Fibroblast of mammary gland (primary cell): ENCODE data around the gene MOB1A.
A peak's percentile ranks its signal among the peaks of the same experiment; 100 is the strongest.

Experiments used
- DNase-seq: peaks from one replicate; pipeline ENCODE4 v3.0.0-alpha.2; 2010; ENCODE audit warnings: low read depth
- H3K4me3 ChIP-seq: 2 replicates; pipeline ENCODE4 v1.5.1; 2011; ENCODE audit warnings: low read depth, mild to moderate bottlenecking, low read length, moderate library complexity; ENCODE audit not compliant: control insufficient read depth
- CTCF ChIP-seq: conservative IDR thresholded peaks from 2 replicates; pipeline ENCODE4 v1.5.1; 2011; ENCODE audit warnings: low read depth, low read length, inconsistent platforms; ENCODE audit not compliant: control insufficient read depth, insufficient read depth

Gene MOB1A

GRCh38 chr2:74149570-74150319 is 28.9 kb downstream of the MOB1A start:
- no peak for TF ChIP-seq CTCF
- H3K4me3 ChIP-seq = no peak overlapping the region
- no peak for DNase-seq

GRCh38 chr2:74149247-74149525 is 29.5 kb downstream of the MOB1A start:
- no peak for TF ChIP-seq CTCF
- DNase-seq = no peak
- no peak overlapping the region for H3K4me3 ChIP-seq

- H3K4me3 ChIP-seq = peak overlapping the region; percentile 85
- DNase-seq = peak; percentile 7
- TF ChIP-seq CTCF = no peak
Observed at GRCh38 chr2:74148457-74149246, 30.0 kb downstream of the MOB1A start.

- H3K4me3 ChIP-seq = peak within 1 kb of the TSS; percentile 85
- TF ChIP-seq CTCF = no peak
- peak; percentile 69 for DNase-seq
Observed at GRCh38 chr2:74147727-74148456, 30.8 kb downstream of the MOB1A start, which contains the start of gene BOLA3. BOLA3 (minus strand) TSS chr2:74147912; CDS start chr2:74147874, 38 bp downstream.

GRCh38 chr2:74146929-74147726 is 31.6 kb downstream of the MOB1A start:
- peak; percentile 55 for DNase-seq
- H3K4me3 ChIP-seq = peak overlapping the region; percentile 85
- no peak for TF ChIP-seq CTCF

GRCh38 chr2:74142340-74142739 is 36.3 kb downstream of the MOB1A start:
- TF ChIP-seq CTCF = peak; percentile 23
- H3K4me3 ChIP-seq = no peak overlapping the region
- peak; percentile 14 for DNase-seq
